GM18526 (cell line): Measurements from ENCODE around the gene IL16.

ENCODE experiments used
- POLR2A ChIP-seq: IDR thresholded peaks from 3 replicates; pipeline ENCODE4 v1.6.1; 2011; ENCODE audit not compliant: insufficient read length; ENCODE audit errors: extremely low read depth

IL16 gene

GRCh38 chr15:81196576-81197254, at the start of gene IL16:
Gene IL16, plus strand, starts transcription at chr15:81196879. Its CDS starts 28,521 bp downstream, at chr15:81225400.
- no peak for TF ChIP-seq POLR2A

GRCh38 chr15:81151389-81151788, 45.3 kb upstream of the IL16 start:
- TF ChIP-seq POLR2A, result no peak

GRCh38 chr15:81152339-81152738, 44.3 kb upstream of the IL16 start:
- no peak for TF ChIP-seq POLR2A

GRCh38 chr15:81152799-81153198, 43.9 kb upstream of the IL16 start:
- TF ChIP-seq POLR2A, result no peak

GRCh38 chr15:81155375-81156218, 41.1 kb upstream of the IL16 start:
- no peak for TF ChIP-seq POLR2A

- TF ChIP-seq POLR2A, result no peak
Observed at GRCh38 chr15:81156324-81156723, 40.4 kb upstream of the IL16 start.

- TF ChIP-seq POLR2A, result no peak
Observed at GRCh38 chr15:81157195-81157938, 39.3 kb upstream of the IL16 start.

GRCh38 chr15:81157939-81158223, 38.8 kb upstream of the IL16 start:
- no peak for TF ChIP-seq POLR2A

GRCh38 chr15:81160312-81161159, 36.1 kb upstream of the IL16 start:
- no peak for TF ChIP-seq POLR2A

GRCh38 chr15:81161160-81161673, 35.5 kb upstream of the IL16 start:
- no peak for TF ChIP-seq POLR2A

- no peak for TF ChIP-seq POLR2A
Observed at GRCh38 chr15:81161851-81162250, 34.8 kb upstream of the IL16 start.

- TF ChIP-seq POLR2A, result no peak
Observed at GRCh38 chr15:81163961-81164800, 32.5 kb upstream of the IL16 start.

- TF ChIP-seq POLR2A, result no peak
Observed at GRCh38 chr15:81165535-81165934, 31.1 kb upstream of the IL16 start.
